Measurements from ENCODE around the gene TMEM52. TPM values are rescaled to one million over a fixed set of nuclear protein-coding genes. Genes with fewer than 3 reads are reported as not detected.

TMEM52 gene
- total and polyA plus RNA-seq, 5 experiments from 2014 or later, result 0.20 to 1.0 (median 0.53) TPM; not detected in 2

- DNase-seq (no peak), ATAC-seq (no peak)
- Mint-ChIP-seq H3K9me3 (no peaks in the 10 kb centered on the region), H3K4me1 (peaks cover 44 to 90% (median 80%) of the 10 kb centered on the region in 4 donors), H3K27me3 (no peaks in the 10 kb centered on the region), H3K4me3 (peak overlapping the region in 2 of 10 donors; percentile 18 to 45), H3K36me3 (peaks cover 0 to 59% (median 12%) of the 10 kb centered on the region in 3 donors), H3K27ac (no peak overlapping the region)
- POLR2A ChIA-PET, result no interaction called here
Observed at GRCh38 chr1:1879942-1880341, 39.1 kb downstream of the TMEM52 start.

GRCh38 chr1:1877865-1878436 is 41.1 kb downstream of the TMEM52 start:
- Mint-ChIP-seq H3K36me3 (peaks cover 0 to 63% (median 15%) of the 10 kb centered on the region in 3 donors), H3K27me3 (no peaks in the 10 kb centered on the region), H3K4me1 (peaks cover 49 to 90% (median 82%) of the 10 kb centered on the region in 4 donors), H3K9me3 (no peaks in the 10 kb centered on the region), H3K4me3 (peak overlapping the region in 7 of 10 donors; percentile 4 to 64 (median 14)), H3K27ac (peak overlapping the region in 9 of 10 donors; percentile 0 to 84 (median 25))
- ATAC-seq (no peak), DNase-seq (no peak)
- POLR2A ChIA-PET, result no interaction called here

GRCh38 chr1:1876335-1876930 is 42.6 kb downstream of the TMEM52 start:
- H3K9me3 Mint-ChIP-seq, result no peaks in the 10 kb centered on the region
- POLR2A ChIA-PET, result interaction anchor here (0.7 to 1.7 kb wide), 2 partner anchors 10 to 29 kb away, joined by 3 to 6 read pairs; no protein-coding TSS in a partner anchor
- ATAC-seq, result peak in 1 of 2 donors; percentile 6
- H3K27ac Mint-ChIP-seq, result peak overlapping the region in 9 of 10 donors; percentile 33 to 87 (median 66)
- H3K4me3 Mint-ChIP-seq, result peak overlapping the region in 8 of 10 donors; percentile 14 to 77 (median 54)
- peaks cover 56 to 91% (median 82%) of the 10 kb centered on the region in 4 donors for H3K4me1 Mint-ChIP-seq
- DNase-seq, result no peak
- no peaks in the 10 kb centered on the region for H3K27me3 Mint-ChIP-seq
- H3K36me3 Mint-ChIP-seq, result peaks cover 0 to 67% (median 15%) of the 10 kb centered on the region in 3 donors

- Mint-ChIP-seq H3K4me3 (peak overlapping the region in 9 of 10 donors; percentile 14 to 77 (median 54)), H3K27ac (peak overlapping the region; percentile 33 to 87 (median 66)), H3K4me1 (peaks cover 55 to 91% (median 82%) of the 10 kb centered on the region in 4 donors), H3K36me3 (peaks cover 0 to 68% (median 16%) of the 10 kb centered on the region in 3 donors), H3K9me3 (no peaks in the 10 kb centered on the region), H3K27me3 (no peaks in the 10 kb centered on the region)
- POLR2A ChIA-PET, result interaction anchor here (1.7 kb wide), 1 partner anchor 10 kb away, joined by 6 read pairs; no protein-coding TSS in a partner anchor
- ATAC-seq (peak; percentile 23 to 54), DNase-seq (no peak)
Observed at GRCh38 chr1:1875932-1876331, 43.1 kb downstream of the TMEM52 start.

GRCh38 chr1:1874901-1875300 is 44.2 kb downstream of the TMEM52 start:
- Mint-ChIP-seq H3K27ac (peak overlapping the region in 6 of 10 donors; percentile 29 to 79 (median 67)), H3K4me1 (peaks cover 55 to 91% (median 85%) of the 10 kb centered on the region in 4 donors), H3K36me3 (peaks cover 0 to 68% (median 16%) of the 10 kb centered on the region in 3 donors), H3K9me3 (no peaks in the 10 kb centered on the region), H3K4me3 (peak overlapping the region in 2 of 10 donors; percentile 4 to 29), H3K27me3 (no peaks in the 10 kb centered on the region)
- POLR2A ChIA-PET, result interaction anchor here (1.1 to 1.7 kb wide), 3 partner anchors 11 to 36 kb away, joined by 3 to 6 read pairs (median 3); no protein-coding TSS in a partner anchor
- no peak for DNase-seq
- ATAC-seq, result no peak

GRCh38 chr1:1873186-1873585 is 45.9 kb downstream of the TMEM52 start:
- H3K4me3 Mint-ChIP-seq, result peak overlapping the region in 2 of 10 donors; percentile 8 to 53
- no peaks in the 10 kb centered on the region for H3K9me3 Mint-ChIP-seq
- H3K27ac Mint-ChIP-seq, result peak overlapping the region in 6 of 10 donors; percentile 31 to 82 (median 71)
- H3K27me3 Mint-ChIP-seq, result no peaks in the 10 kb centered on the region
- no peak for DNase-seq
- POLR2A ChIA-PET, result no interaction called here
- H3K4me1 Mint-ChIP-seq, result peaks cover 53 to 88% (median 80%) of the 10 kb centered on the region in 4 donors
- H3K36me3 Mint-ChIP-seq, result peaks cover 0 to 61% (median 11%) of the 10 kb centered on the region in 3 donors
- no peak for ATAC-seq

GRCh38 chr1:1872329-1872994 is 46.6 kb downstream of the TMEM52 start:
- ATAC-seq (no peak), DNase-seq (no peak)
- Mint-ChIP-seq H3K4me3 (peak overlapping the region in 8 of 10 donors; percentile 8 to 63 (median 36)), H3K27me3 (no peaks in the 10 kb centered on the region), H3K4me1 (peaks cover 51 to 87% (median 79%) of the 10 kb centered on the region in 4 donors), H3K27ac (peak overlapping the region; percentile 8 to 89 (median 74)), H3K9me3 (no peaks in the 10 kb centered on the region), H3K36me3 (peaks cover 0 to 55% (median 12%) of the 10 kb centered on the region in 3 donors)
- POLR2A ChIA-PET, result interaction anchor here (0.9 kb wide), 1 partner anchor 15 kb away, joined by 3 read pairs; no protein-coding TSS in a partner anchor

GRCh38 chr1:1869469-1869868 is 49.6 kb downstream of the TMEM52 start:
- Mint-ChIP-seq H3K4me1 (peaks cover 44 to 84% (median 73%) of the 10 kb centered on the region in 4 donors), H3K9me3 (no peaks in the 10 kb centered on the region), H3K27ac (peak overlapping the region in 9 of 10 donors; percentile 1 to 83 (median 40)), H3K4me3 (peak overlapping the region in 3 of 10 donors; percentile 5 to 45 (median 36)), H3K27me3 (no peaks in the 10 kb centered on the region), H3K36me3 (peaks cover 0 to 34% (median 10%) of the 10 kb centered on the region in 3 donors)
- no peak for DNase-seq
- POLR2A ChIA-PET, result no interaction called here
- ATAC-seq, result no peak

Other genes with a start within 250 kb of the TMEM52 start
- 100 to 1,000 TPM; 106 to 110 TPM for gene SLC35E2B, start 226.5 kb downstream of the TMEM52 start, total RNA-seq
- gene SLC35E2B, start 226.5 kb downstream of the TMEM52 start, polyA plus RNA-seq, result 10 to 100 TPM; 30.2 to 45.1 (median 36.7) TPM
- gene CDK11A, start 194.9 kb downstream of the TMEM52 start, total RNA-seq, result 100 to 1,000 TPM; 162 to 173 TPM
- gene CDK11A, start 194.9 kb downstream of the TMEM52 start, polyA plus RNA-seq, result 10 to 100 TPM; 14.2 to 28.6 (median 14.4) TPM
- 10 to 100 TPM; 47.3 to 53.9 TPM for gene NADK, start 140.8 kb downstream of the TMEM52 start, total RNA-seq
- 10 to 100 TPM; 18.3 to 25.4 (median 19.7) TPM for gene NADK, start 140.8 kb downstream of the TMEM52 start, polyA plus RNA-seq
- gene GNB1, start 28.2 kb downstream of the TMEM52 start, total RNA-seq, result 100 to 1,000 TPM; 231 to 232 TPM
- 100 to 1,000 TPM in 2 of 3 donors, 10 to 100 TPM in 1; 45.9 to 107 (median 105) TPM for gene GNB1, start 28.2 kb downstream of the TMEM52 start, polyA plus RNA-seq
- gene CALML6, start 4.0 kb downstream of the TMEM52 start, total RNA-seq, result 1 to 10 TPM; 1.4 to 1.6 TPM
- gene CALML6, start 4.0 kb downstream of the TMEM52 start, polyA plus RNA-seq, result not detected
- gene CFAP74, start 84.5 kb upstream of the TMEM52 start, total RNA-seq, result not detected
- not detected for gene CFAP74, start 84.5 kb upstream of the TMEM52 start, polyA plus RNA-seq
- gene GABRD, start 100.1 kb upstream of the TMEM52 start, total RNA-seq, result not detected
- not detected for gene GABRD, start 100.1 kb upstream of the TMEM52 start, polyA plus RNA-seq
- 10 to 100 TPM; 29.8 to 33.9 TPM for gene PRKCZ, start 131.1 kb upstream of the TMEM52 start, total RNA-seq
- gene PRKCZ, start 131.1 kb upstream of the TMEM52 start, polyA plus RNA-seq, result 10 to 100 TPM in 1 of 3 donors, 1 to 10 TPM in 2; 7.8 to 11.3 (median 9.2) TPM